ENCODE results near the gene GCNA.
"Not testable (repeated sequence)": the region's sequence is repeated elsewhere in the genome, so short reads cannot be mapped to it uniquely, and the experiment has no call there.

DNA sequence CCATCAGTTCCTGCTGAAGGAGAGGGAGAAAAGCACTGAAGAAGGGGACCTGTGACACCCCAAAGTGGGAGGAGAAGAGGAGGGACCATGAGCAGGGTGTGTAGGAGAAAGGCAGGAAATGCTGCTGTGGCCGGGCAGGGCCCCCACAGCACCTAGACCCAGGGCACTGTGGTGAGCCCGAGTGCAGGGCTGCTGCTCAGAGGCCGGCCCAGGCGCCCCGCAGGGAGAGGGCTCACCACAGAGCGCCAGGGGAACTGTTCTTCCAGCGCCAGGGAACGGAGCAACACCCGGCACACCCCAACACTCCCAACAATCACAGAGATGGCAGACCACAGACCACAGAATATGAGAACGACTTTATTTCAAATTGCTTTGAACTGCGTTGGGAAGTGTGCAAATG lies 84.4 kb downstream of the GCNA start:
- TF ChIP-seq, protein P1, sequence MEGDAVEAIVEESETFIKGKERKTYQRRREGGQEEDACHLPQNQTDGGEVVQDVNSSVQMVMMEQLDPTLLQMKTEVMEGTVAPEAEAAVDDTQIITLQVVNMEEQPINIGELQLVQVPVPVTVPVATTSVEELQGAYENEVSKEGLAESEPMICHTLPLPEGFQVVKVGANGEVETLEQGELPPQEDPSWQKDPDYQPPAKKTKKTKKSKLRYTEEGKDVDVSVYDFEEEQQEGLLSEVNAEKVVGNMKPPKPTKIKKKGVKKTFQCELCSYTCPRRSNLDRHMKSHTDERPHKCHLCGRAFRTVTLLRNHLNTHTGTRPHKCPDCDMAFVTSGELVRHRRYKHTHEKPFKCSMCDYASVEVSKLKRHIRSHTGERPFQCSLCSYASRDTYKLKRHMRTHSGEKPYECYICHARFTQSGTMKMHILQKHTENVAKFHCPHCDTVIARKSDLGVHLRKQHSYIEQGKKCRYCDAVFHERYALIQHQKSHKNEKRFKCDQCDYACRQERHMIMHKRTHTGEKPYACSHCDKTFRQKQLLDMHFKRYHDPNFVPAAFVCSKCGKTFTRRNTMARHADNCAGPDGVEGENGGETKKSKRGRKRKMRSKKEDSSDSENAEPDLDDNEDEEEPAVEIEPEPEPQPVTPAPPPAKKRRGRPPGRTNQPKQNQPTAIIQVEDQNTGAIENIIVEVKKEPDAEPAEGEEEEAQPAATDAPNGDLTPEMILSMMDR (IDR thresholded peaks at IDR 0.05) = not testable (repeated sequence)
- TF ChIP-seq POLR2A (IDR thresholded peaks at IDR 0.05) = not testable (repeated sequence)
